Lung (tissue), 12 donors: ENCODE measurements around the gene IGHMBP2. TPM values are rescaled to one million over a fixed set of nuclear protein-coding genes. Genes with fewer than 3 reads are reported as not detected.

Experiments used
- ATAC-seq: fragments of 200-7000 bp; cut with Tn5 transposase; one replicate; pipeline ENCODE4 v1.9.1; 2020; ENCODE audit warnings: moderate number of reproducible peaks; ENCODE audit not compliant: insufficient read depth, low FRiP score
- DNase-seq, 3 donors: peaks; one replicate each; pipeline ENCODE4 v3.0.0-alpha.2; 2013 to 2017
- H3K27ac ChIP-seq, 2 donors: one replicate each; pipeline ENCODE4 v1.5.1; 2013; ENCODE audit warnings: mild to moderate bottlenecking in 2 of 2, moderate library complexity in 2 of 2, control low read depth in 1 of 2, inconsistent platforms in 1 of 2, low read depth in 1 of 2, low read length in 1 of 2
- H3K27me3 ChIP-seq, 3 donors: one replicate each; pipeline ENCODE4 v1.5.1; 2013; ENCODE audit warnings: low read length in 2 of 3; ENCODE audit not compliant: control insufficient read depth in 3 of 3, insufficient read depth in 3 of 3
- H3K36me3 ChIP-seq, 4 donors: one replicate each; pipeline ENCODE4 v1.5.1; 2013; ENCODE audit warnings: low read length in 4 of 4, mild to moderate bottlenecking in 1 of 4, moderate library complexity in 1 of 4; ENCODE audit not compliant: control insufficient read depth in 4 of 4, insufficient read depth in 4 of 4
- H3K4me1 ChIP-seq, 5 donors: one replicate each; pipeline ENCODE4 v1.5.1; 2013; ENCODE audit warnings: low read length in 5 of 5, mild to moderate bottlenecking in 2 of 5, moderate library complexity in 1 of 5; ENCODE audit not compliant: control insufficient read depth in 5 of 5, insufficient read depth in 5 of 5
- H3K4me3 ChIP-seq: one replicate; pipeline ENCODE4 v1.5.1; 2013; ENCODE audit warnings: mild to moderate bottlenecking, control low read depth, moderate library complexity
- H3K9ac ChIP-seq, 2 donors: one replicate each; pipeline ENCODE4 v1.5.1; 2013; ENCODE audit warnings: low read length in 2 of 2, control low read depth in 1 of 2; ENCODE audit not compliant: insufficient read depth in 1 of 2
- H3K9me3 ChIP-seq, 4 donors: one replicate each; pipeline ENCODE4 v1.5.1; 2013; ENCODE audit warnings: low read length in 3 of 4, mild to moderate bottlenecking in 1 of 4, moderate library complexity in 1 of 4; ENCODE audit not compliant: control insufficient read depth in 4 of 4, insufficient read depth in 3 of 4
- WGBS, 2 donors: extraction: QIAGEN DNeasy Blood & Tissue Kit; methylation state at CpG; one replicate each; pipeline ENCODE4 v1.1.7; 2013; 5-methylcytosine and 5-hydroxymethylcytosine counted together
- polyA plus RNA-seq, 2 donors: library from polyadenylated mRNA; stranded (reverse); fragments of 200-250 nt; gene quantifications; one replicate each; pipeline ENCODE4 v1.2.1, GENCODE V29; 2013
- total RNA-seq, 2 donors: library from RNA; depleted of rRNA in 1 of 2; stranded (reverse); fragments of >200 nt in 1 of 2; gene quantifications; one replicate each; pipeline ENCODE4 v1.2.1, GENCODE V29; 2014 to 2021
- TF ChIP-seq, protein P1 (sequence below): IDR thresholded peaks from 2 replicates; pipeline ENCODE4 v1.5.1; 2012; ENCODE audit warnings: mild to moderate bottlenecking; ENCODE audit errors: control extremely low read depth, extremely low read depth
- donor health status: control.
- donor health status: control.
- donor health status: Bipolar disorder and iron deficiency.
- donor health status: healthy.
- donor health status: DM: yes; HTN: yes; CAD: no.

Gene IGHMBP2
- total and polyA plus RNA-seq, 4 donors, result 12.4 to 21.0 (median 17.6) TPM

DNA sequence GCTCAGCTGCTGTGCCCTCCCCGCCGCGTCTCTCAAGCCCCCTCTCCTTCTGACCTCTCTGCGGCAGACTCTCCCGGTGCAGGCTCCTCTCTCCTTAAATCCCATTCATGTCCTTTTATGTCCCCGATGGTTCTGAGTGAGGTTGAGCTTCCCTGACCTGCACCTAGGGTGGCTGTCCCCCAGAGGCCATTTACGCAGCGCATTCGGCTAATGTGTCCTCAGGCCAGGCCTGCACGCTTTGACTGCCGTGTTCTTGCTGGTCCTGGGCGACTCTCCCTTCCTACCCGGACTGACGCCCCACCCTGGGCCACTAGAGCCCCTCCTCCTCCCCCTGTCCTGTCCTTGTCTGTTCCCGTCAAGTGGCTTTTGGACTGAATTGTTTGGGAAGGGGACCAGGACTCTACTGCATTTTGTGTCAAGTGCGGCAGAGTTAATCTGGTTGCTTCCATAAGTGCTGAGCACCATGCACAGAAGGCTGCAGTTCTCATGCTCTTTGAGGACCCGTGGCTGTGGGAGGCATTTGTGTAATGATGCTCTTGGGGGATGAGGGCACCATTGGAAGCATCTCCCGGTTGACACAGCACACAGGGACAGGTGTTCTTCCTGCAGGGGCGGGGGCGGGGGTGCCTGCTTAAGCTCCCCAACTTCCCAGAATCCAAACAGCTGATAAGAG, 37.1 kb downstream of the IGHMBP2 start:
- H3K4me3 ChIP-seq, result no peak overlapping the region
- 89 to 96% methylated on average over 20 of the region's 20 CpGs for WGBS, 2 donors
- H3K27ac ChIP-seq, result no peak overlapping the region
- H3K27me3 ChIP-seq, result no peaks in the 10 kb centered on the region
- TF ChIP-seq, protein P1, sequence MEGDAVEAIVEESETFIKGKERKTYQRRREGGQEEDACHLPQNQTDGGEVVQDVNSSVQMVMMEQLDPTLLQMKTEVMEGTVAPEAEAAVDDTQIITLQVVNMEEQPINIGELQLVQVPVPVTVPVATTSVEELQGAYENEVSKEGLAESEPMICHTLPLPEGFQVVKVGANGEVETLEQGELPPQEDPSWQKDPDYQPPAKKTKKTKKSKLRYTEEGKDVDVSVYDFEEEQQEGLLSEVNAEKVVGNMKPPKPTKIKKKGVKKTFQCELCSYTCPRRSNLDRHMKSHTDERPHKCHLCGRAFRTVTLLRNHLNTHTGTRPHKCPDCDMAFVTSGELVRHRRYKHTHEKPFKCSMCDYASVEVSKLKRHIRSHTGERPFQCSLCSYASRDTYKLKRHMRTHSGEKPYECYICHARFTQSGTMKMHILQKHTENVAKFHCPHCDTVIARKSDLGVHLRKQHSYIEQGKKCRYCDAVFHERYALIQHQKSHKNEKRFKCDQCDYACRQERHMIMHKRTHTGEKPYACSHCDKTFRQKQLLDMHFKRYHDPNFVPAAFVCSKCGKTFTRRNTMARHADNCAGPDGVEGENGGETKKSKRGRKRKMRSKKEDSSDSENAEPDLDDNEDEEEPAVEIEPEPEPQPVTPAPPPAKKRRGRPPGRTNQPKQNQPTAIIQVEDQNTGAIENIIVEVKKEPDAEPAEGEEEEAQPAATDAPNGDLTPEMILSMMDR, result no peak
- no peaks in the 10 kb centered on the region for H3K4me1 ChIP-seq
- peaks cover 4 to 49% (median 13%) of the 10 kb centered on the region in 4 donors for H3K36me3 ChIP-seq
- no peak overlapping the region for H3K9ac ChIP-seq
- no peak for ATAC-seq
- no peaks in the 10 kb centered on the region for H3K9me3 ChIP-seq
- no peak for DNase-seq

DNA sequence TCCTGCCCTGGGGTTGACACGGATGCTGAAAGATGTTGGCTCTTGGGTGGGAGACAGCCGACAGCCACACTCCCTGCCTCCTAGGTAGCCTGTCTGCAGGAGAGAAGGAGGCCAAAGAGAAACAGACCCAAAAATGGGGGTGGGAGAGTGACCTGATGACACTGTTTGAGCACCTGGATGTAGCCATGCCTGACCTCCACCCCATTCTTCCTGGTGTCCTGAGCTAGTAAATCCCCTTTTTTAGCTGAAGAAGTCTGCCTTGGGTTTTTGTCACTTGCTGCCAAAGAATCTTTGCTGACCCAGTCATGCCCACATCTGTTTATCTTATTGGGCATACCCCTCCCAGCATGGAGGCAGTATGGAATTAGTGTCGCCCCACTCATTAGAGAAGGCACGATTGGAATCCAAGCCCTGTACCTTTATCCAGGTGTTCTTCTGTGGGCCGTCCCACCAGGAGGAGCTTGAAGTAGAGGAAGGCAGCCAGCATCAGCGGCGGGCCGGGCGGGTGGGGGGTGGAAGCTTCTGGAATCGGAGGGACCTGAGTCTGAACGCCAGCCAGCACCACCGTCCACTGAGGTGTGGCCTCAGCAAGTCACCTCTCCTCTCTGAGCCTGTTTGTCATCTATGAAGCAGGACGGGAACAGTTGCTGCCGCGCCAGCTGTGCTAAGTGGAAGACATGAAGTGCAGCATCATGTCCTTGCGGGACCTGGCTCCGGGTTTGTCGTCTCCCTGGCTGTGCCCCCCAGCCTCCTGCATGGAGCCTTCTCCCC, 37.8 kb downstream of the IGHMBP2 start:
- DNase-seq (no peak), ATAC-seq (no peak)
- Histone ChIP-seq H3K4me1 (no peaks in the 10 kb centered on the region), H3K9ac (no peak overlapping the region), H3K27ac (no peak overlapping the region), H3K9me3 (no peaks in the 10 kb centered on the region), H3K36me3 (peaks cover 0 to 42% (median 10%) of the 10 kb centered on the region in 4 donors), H3K27me3 (no peaks in the 10 kb centered on the region), H3K4me3 (no peak overlapping the region)
- WGBS, 2 donors, result 90 to 94% methylated on average over 18 of the region's 18 CpGs
- TF ChIP-seq, protein P1, result no peak

DNA sequence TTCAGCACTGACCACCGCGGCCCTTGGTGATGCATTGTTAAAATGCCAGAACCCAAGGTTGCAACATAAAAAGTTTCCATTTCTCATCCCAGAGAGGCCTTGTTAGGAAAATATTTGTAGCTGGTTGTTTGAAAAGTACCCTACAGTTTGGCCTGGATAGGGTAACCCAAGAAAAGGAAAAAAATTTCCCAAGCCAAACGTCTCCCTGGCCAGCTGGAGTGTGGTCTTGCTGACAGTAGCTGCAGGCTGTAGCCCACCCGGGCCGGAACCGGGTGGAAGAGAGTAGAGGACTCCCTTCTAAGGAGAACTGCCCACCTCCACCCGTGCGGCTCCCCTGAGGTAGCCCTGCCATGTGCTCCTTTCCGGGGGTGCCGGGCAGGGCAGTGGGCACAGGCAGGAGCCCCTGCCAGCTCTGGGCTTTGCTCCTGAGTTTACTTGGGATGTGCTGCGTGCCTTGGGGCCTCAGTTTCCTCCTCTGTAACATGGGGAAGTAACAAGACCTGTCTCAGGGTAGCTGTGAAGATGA, 38.5 kb downstream of the IGHMBP2 start:
- no peak for DNase-seq
- no peak for ATAC-seq
- H3K4me1 ChIP-seq, result no peaks in the 10 kb centered on the region
- H3K4me3 ChIP-seq, result no peak overlapping the region
- no peaks in the 10 kb centered on the region for H3K9me3 ChIP-seq
- H3K9ac ChIP-seq, result no peak overlapping the region
- H3K36me3 ChIP-seq, result peaks cover 0 to 36% (median 8%) of the 10 kb centered on the region in 4 donors
- 78 to 81% methylated on average over 11 of the region's 11 CpGs for WGBS, 2 donors
- no peak overlapping the region for H3K27ac ChIP-seq
- TF ChIP-seq, protein P1, result no peak
- H3K27me3 ChIP-seq, result no peaks in the 10 kb centered on the region
